Eye (tissue), 1 donor: ENCODE results near the gene MMP25.
"Not testable (repeated sequence)": the region's sequence is repeated elsewhere in the genome, so short reads cannot be mapped to it uniquely, and the experiment has no call there.

Experiments used
- DNase-seq: peaks from one replicate; pipeline ENCODE4 v3.0.0-alpha.2; 2015

MMP25 gene

DNA sequence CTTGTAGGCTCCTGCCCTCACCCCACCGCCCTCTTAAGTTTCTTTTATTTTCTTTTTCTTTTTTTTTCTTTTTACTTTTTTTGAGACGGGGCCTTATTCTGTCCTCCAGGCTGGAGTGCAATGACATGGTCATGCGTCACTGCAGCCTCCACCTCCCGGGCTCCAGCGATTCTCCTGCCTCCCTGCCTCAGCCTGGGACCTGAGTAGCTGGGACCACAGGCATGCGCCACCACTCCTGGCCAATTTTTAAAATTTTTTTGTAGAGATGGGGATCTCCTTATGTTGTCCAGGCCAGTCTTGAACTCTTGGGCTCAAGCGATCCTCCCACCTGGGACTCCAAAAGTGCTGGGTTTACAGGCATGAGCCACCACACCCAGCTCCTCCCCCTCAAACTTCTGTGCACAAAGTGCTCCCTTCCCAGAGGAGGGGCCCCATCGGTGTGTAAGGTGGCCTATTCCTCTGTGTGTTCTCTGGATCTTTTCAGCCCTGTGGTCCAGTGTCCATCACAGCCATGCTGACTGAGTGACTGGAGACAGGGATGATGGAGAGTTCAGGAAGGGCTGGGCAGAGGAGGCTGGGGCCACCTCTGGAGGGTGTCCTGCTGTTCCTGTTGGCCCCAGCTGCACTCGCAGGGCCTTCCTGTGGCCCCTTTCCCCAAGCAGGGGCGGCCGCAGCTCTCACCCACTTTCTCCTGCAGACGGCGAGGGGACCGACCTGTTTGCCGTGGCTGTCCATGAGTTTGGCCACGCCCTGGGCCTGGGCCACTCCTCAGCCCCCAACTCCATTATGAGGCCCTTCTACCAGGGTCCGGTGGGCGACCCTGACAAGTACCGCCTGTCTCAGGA lies 10.2 kb downstream of the MMP25 start:
- no peak for DNase-seq

GRCh38 chr16:3057181-3058138 lies 11.1 kb downstream of the MMP25 start:
- DNase-seq: no peak

- peak; percentile 58 for DNase-seq
These were observed 12.0 kb downstream of the MMP25 start for GRCh38 chr16:3058139-3059030.

DNA sequence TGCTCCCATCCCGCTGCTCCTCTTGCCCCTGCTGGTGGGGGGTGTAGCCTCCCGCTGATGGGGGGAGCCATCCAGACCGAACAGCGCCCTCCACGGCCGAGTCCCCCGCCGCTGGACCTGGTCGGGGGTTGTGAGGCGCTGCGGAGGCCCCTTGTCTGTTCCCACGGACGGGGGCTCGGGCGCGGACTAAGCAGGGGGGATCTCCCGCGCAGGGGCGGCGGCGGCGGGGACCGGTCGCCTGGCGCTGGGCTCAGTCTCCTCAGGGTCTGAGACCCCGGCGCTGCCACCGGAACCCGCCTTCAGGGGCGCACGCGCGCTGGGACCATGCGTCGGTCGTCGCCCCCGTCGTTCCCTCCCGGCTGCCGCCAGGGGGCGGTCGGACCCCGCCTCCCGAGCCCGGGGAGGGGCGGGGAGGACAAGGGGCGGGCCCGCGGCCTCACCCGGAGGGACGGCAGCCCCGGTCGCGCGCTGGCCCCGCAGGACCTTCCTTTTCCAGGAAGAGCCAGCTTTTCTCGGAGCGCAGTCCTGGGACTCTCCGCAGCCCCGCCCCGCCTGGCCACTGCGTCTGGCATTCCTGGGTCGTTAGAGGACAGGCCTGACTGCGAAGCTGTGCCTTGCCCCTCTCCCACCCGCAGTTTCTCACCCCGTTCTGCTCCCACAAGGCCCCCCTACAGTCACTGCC lies 12.8 kb downstream of the MMP25 start:
- DNase-seq: peak; percentile 94

DNA sequence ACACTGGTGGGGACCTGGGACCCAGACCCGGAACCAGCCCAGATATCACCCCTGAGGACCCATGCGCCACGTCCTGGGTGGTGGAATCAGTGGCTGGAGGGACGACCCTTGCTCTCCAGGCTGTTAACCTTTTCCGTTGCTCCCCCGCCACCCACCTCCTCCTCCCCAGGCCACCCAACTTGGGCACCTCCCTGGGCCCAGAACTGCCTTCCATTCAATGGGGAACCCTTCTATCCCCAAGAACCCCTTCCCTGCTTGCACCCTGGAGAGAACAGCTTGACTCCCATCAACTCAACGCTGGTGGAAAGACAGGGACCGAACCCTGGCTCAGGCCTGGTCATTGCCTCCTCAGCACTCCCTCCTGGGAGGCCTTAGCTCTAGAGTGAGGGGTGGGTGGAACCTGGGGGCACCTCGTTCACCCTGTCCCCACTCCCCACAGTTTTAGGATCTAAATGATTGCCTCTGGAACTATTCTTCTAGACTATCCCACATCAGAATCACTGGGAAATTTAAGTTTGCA lies 13.4 kb downstream of the MMP25 start:
- DNase-seq: no peak

- DNase-seq: no peak
These were observed 14.2 kb downstream of the MMP25 start for GRCh38 chr16:3060339-3061127.

DNA sequence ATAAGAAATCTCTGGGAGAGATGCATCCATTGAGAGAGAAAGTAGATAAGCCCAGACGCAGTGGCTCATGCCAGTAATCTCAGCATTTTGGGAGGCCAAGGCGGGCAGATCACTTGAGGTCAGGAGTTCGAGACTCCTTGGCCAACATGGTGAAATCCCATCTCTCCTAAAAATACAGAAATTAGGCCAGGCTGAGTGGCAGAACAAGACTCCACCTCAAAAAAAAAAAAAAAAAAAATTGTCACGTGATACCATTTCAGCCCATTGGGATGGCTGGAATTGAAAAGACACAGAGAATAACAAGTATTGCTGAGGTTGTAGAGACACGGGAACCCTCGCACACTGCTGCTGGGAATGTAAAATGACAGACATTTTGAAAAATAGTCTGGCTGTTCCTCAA lies 16.2 kb downstream of the MMP25 start:
- DNase-seq: no peak

- no peak for DNase-seq
These were observed 17.4 kb downstream of the MMP25 start for GRCh38 chr16:3063625-3064386.

GRCh38 chr16:3065069-3065741 lies 18.8 kb downstream of the MMP25 start, which contains the start of gene IL32:
IL32 (plus strand) TSS chr16:3065640; CDS start chr16:3065812, 172 bp downstream.
- DNase-seq: no peak

- DNase-seq: no peak
These were observed 19.5 kb downstream of the MMP25 start for GRCh38 chr16:3065742-3066439.

- DNase-seq: no peak
These were observed 20.0 kb downstream of the MMP25 start for GRCh38 chr16:3066440-3066748.

GRCh38 chr16:3068487-3068886 lies 22.1 kb downstream of the MMP25 start:
- no peak for DNase-seq

DNA sequence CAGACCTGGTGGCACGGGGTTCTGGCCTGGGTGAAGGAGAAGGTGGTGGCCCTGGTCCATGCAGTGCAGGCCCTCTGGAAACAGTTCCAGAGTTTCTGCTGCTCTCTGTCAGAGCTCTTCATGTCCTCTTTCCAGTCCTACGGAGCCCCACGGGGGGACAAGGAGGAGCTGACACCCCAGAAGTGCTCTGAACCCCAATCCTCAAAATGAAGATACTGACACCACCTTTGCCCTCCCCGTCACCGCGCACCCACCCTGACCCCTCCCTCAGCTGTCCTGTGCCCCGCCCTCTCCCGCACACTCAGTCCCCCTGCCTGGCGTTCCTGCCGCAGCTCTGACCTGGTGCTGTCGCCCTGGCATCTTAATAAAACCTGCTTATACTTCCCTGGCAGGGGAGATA lies 22.8 kb downstream of the MMP25 start:
- DNase-seq: not testable (repeated sequence)

DNA sequence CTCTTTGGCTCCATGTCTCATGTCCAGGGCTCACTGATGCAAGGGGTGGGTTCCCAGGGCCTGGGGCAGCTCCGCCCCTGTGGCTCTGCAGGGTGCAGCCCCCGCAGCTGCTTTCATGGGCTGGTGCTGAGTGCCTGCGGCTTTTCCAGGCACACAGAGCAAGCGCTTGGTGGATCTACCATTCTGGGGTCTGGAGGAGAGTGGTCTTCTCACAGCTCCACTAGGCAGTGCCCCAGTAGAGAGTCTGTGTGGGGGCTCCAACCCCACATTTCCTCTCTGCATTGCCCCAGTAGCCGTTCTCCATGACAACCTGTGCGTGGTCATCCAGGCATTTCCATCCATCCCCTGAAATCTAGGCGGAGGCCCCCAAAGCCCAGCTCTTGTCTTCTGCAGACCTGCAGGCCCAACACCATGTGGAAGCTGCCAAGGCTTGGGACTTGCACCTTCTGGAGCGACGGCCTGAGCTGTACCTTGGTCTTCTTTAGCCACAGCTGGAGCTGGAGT lies 24.3 kb downstream of the MMP25 start:
- no peak for DNase-seq

- DNase-seq: no peak
These were observed 25.3 kb downstream of the MMP25 start for GRCh38 chr16:3071655-3072054.

DNA sequence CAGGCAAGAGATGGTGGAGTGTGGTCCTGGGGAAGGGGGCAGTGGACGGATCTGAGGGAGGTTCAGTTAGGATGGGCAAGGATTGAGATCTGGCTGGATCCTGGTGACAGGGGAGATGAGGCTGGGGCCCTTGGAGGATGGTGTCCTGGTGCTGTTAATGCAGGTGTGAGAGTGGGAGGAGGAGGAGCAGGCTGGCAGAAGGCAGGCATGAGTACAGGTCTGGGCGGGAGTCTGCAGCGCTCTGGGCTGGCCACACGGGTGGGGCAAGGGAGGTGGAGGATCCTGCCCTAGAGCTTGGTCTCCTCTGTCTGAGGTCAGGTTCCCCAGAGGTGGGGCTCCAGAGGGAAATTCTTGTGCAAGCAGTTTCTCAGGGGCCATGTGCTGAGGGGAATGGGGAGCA lies 25.8 kb downstream of the MMP25 start:
- DNase-seq: not testable (repeated sequence)

DNA sequence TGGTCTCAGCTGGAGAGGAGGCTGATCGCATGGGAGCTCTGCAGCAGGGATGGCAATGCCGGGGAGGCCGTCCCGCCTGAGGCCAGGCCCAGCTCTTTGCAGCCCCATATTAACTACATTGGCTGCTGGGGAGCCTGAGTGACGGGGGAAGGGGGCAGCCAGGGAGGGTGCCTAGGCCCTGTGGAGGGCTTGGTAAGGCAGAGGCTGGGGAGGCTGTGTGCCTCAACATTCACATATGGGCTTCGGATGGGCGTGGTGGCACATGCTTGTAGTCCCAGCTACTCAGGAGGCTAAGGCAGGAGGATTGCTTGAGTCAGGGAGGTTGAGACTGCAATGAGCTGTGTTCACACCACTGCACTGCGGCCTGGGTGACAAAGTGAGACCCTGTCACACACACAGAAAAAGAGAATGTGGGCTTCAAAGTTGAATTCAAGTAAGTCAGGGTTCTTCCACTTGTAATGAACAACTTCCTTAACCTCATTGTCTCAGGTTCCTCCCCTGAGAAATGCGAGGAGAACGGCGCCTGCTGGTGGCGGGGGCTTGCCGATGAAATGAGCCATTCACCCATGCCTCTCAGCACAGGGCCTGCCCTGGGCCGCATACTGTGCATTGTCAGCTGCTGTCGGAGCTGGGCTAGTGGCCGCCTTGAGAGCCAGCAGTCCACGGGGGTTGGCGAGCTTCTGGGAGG lies 26.4 kb downstream of the MMP25 start:
- not testable (repeated sequence) for DNase-seq

GRCh38 chr16:3073448-3073847 lies 27.1 kb downstream of the MMP25 start:
- DNase-seq: no peak
